GM18505 (cell line): ENCODE measurements around the gene ACOT4.
"Not testable (repeated sequence)": the region's sequence is repeated elsewhere in the genome, so short reads cannot be mapped to it uniquely, and the experiment has no call there.

Experiments
- ATAC-seq: cut with Tn5 transposase; IDR thresholded peaks from one replicate; pipeline ENCODE4 v1.9.1; 2021; ENCODE audit not compliant: unreplicated experiment
- POLR2A ChIP-seq: IDR thresholded peaks from 4 replicates; pipeline ENCODE4 v1.6.1; 2011; ENCODE audit warnings: borderline replicate concordance; ENCODE audit not compliant: insufficient read depth, insufficient read length; ENCODE audit errors: extremely low read depth

The ACOT4 gene

GRCh38 chr14:73591690-73592449, at the start of gene ACOT4:
Gene ACOT4 (plus strand): TSS chr14:73591873. CDS start chr14:73591960, 87 bp downstream.
- peak; percentile 50 for TF ChIP-seq POLR2A
- ATAC-seq = no peak

GRCh38 chr14:73542961-73543360, 48.7 kb upstream of the ACOT4 start:
- ATAC-seq = not testable (repeated sequence)

GRCh38 chr14:73545353-73545752, 46.3 kb upstream of the ACOT4 start:
- not testable (repeated sequence) for ATAC-seq

GRCh38 chr14:73549097-73549496, 42.6 kb upstream of the ACOT4 start:
- not testable (repeated sequence) for ATAC-seq

GRCh38 chr14:73549889-73550524, 41.7 kb upstream of the ACOT4 start:
- ATAC-seq = not testable (repeated sequence)

GRCh38 chr14:73553845-73554244, 37.8 kb upstream of the ACOT4 start:
- ATAC-seq = no peak
- no peak for TF ChIP-seq POLR2A

- ATAC-seq = not testable (repeated sequence)
These were observed 34.5 kb upstream of the ACOT4 start for GRCh38 chr14:73557201-73557600.

- not testable (repeated sequence) for ATAC-seq
These were observed 33.4 kb upstream of the ACOT4 start for GRCh38 chr14:73558238-73558637.

GRCh38 chr14:73562256-73562655, 29.4 kb upstream of the ACOT4 start:
- ATAC-seq = not testable (repeated sequence)

- not testable (repeated sequence) for ATAC-seq
These were observed 29.0 kb upstream of the ACOT4 start for GRCh38 chr14:73562696-73563095.

GRCh38 chr14:73566431-73566830, 25.2 kb upstream of the ACOT4 start:
- not testable (repeated sequence) for ATAC-seq

GRCh38 chr14:73566935-73567334, 24.7 kb upstream of the ACOT4 start:
- not testable (repeated sequence) for ATAC-seq

GRCh38 chr14:73567358-73567757, 24.3 kb upstream of the ACOT4 start:
- no peak for TF ChIP-seq POLR2A
- no peak for ATAC-seq

GRCh38 chr14:73567951-73568885, 23.5 kb upstream of the ACOT4 start:
- ATAC-seq = no peak
- TF ChIP-seq POLR2A = no peak

- ATAC-seq = not testable (repeated sequence)
These were observed 22.8 kb upstream of the ACOT4 start for GRCh38 chr14:73568886-73569184.
